HG03039 (cell line): ENCODE data around the gene NOP14.
"Not testable (repeated sequence)": the region's sequence is repeated elsewhere in the genome, so short reads cannot be mapped to it uniquely, and the experiment has no call there.

Source experiments
- ATAC-seq: cut with Tn5 transposase; IDR thresholded peaks from one replicate; pipeline ENCODE4 v1.9.1; 2021; ENCODE audit warnings: mild to moderate bottlenecking, moderate library complexity; ENCODE audit not compliant: unreplicated experiment

NOP14 gene

DNA sequence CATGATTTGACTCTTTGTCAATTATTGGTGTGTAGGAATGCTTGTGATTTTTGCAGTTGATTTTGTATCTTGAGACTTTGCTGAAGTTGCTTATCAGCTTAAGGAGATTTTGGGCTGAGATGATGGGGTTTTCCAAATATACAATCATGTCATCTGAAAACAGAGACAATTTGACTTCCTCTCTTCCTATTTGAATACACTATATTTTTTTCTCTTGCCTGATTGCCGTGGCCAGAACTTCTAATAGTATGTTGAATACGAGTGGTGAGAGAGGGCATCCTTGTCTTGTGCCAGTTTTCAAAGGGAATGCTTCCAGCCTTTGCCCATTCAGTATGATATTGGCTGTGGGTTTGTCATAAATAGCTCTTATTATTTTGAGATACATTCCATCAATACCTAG, 44.9 kb downstream of the NOP14 start:
- ATAC-seq: not testable (repeated sequence)

DNA sequence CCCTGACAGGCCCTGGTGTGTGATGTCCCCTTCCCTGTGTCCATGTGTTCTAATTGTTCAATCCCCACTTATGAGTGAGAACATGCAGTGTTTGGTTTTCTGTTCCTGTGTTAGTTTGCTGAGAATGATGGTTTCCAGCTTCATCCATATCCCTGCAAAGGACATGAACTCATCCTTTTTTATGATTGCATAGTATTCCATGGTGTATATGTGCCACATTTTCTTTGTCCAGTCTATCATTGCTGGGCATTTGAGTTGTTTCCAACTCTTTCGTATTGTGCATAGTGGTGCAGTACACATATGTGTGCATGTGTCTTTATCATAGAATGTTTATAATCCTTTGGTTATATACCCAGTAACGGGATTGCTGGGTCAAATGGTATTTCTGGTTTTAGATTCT, 46.5 kb downstream of the NOP14 start:
- not testable (repeated sequence) for ATAC-seq

DNA sequence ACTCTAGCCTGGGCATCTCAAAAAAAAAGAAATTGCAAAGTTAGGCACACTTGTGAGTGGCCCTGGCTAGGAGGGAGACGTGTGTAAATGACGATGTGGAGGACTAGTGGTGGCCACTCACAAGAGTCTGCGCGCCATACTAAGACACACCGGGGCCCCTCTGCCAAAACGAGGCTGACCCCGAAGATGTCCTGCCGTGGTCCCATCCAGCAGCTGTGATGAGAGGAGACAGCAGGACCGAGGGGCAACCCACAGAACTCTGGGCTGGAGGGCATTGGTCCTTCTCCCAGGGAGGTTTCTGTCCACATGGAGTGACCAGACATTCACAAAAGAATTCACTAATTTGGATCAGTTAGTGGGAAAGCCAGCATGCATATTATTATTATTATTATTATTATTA, 47.4 kb downstream of the NOP14 start:
- no peak for ATAC-seq

DNA sequence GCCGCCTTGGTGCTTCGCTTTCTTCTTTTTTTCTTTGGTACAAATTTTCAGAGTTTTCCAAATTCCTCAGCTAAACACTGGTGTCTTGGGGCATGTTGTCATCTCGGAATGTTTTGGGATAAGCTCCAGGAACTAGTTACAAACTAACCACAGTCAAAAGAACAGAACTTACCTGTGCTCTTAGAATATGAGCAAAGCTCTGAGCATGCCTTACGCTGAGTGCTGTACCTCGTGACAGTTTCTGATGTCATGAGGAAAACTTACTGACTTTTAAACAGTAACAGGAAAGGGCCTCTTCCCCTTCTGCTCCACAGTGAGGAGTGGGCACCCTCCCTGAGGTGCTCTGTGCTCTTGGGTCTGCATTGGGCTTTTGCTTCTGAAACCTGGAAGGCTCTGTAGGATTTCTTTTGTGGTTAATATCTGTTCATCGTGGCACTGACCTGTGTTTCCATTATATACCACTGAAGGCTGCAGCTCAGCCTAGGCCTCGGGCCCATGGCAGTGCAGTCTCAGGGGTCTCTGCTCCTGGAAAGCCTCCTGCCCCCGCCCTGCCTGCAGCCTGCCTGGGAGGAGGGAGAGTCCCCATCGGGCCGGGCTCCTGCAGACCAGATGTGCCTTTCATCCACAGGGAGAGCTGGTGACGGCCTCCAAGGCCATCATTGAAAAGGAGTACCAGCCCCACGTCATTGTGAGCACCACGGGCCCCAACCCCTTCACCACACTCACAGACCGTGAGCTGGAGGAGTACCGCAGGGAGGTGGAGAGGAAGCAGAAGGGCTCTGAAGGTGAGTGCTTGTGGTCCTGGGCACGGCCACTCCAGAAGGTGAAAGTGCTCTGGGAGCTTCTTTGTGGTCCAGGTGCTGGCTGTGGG, 48.7 kb downstream of the NOP14 start:
- ATAC-seq: no peak

DNA sequence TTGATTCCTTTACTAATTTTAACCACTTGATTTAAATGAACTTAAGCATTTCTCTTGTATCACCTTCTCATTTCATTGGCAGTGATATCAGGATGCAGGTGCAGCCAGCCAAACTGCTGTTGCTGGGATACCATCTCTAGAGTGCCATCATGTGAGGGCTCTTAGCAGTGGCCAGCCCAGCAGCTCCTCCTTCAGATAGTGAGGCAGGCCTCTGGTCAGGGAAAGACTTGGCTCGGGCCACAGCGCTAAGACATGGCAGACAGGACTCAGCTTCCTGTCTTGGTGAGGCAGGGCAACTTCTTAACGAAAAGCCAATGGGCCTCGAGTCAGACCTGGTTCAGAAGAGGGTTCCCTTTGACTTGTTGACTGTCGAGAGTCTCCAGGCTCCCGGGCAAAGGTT, 50.0 kb downstream of the NOP14 start:
- ATAC-seq: no peak

GRCh38 chr4:2911868-2912267, 51.3 kb downstream of the NOP14 start:
- no peak for ATAC-seq

- no peak for ATAC-seq
These were observed 52.8 kb downstream of the NOP14 start for GRCh38 chr4:2910409-2910808.

DNA sequence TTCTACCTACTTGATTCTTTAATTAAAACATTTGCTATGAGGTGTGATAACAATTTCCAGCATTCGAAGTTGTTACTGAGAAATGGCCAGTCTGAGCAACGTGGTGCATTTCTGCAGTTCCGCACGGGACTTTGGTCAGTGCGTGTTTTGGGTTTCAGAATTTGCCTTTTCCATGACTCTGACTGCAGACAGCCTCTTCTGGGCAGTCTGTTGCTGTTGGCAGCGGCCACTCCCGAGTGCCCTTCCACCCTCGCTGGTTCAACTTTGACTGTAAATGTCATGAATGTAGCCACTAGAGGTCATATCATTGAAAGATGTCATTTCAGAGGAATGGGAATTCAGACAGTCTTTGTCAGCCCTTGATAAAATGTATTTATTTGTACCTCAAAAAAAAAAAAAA, 53.6 kb downstream of the NOP14 start:
- no peak for ATAC-seq

DNA sequence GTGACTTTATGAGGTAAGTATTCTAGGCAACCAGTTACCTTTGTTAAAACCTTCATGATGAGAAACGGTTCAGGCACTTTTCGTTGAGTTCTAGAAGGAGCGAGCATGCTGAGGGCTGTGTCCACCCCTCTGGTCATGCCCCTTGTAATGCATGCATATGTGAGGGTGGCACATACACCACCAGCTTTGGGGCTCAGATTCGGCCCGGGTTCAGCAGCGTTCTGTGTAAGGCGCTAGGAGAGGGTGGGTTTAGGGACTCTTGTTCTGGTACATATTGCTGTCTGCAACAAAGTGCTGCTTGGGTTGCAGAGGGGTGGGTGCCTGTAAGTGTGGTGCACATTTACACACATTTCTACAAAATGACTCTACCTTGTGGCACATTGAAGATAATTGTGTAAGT, 54.5 kb downstream of the NOP14 start:
- no peak for ATAC-seq

DNA sequence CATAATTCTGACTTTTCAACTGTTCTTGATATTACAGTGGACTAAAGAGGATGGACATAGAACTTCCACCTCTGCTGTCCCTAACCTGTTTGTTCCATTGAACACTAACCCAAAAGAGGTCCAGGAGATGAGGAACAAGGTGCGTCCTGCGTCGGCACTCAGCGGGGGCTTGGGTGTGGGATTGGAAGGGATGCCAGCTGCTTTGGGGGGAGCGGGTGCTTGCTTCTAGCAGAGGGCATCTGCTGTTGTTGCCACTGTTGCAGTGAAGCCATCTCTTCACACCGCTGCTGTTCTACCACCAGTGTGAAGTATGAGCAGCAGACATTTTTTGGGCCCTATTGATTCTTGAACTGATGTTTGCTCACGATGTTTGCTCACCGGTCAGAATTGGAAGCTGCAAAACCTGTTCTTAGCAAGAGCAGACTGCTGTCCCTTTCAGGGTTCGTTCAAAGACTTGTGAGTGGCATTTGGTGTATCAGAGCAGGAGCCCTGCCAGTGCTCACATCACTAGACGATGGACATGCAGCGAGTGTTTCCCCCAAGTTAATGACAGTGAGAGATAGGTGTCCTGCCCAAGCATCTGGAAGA, 55.4 kb downstream of the NOP14 start:
- no peak for ATAC-seq

- ATAC-seq: no peak
These were observed 56.0 kb downstream of the NOP14 start for GRCh38 chr4:2907226-2907625.

- ATAC-seq: no peak
These were observed 57.0 kb downstream of the NOP14 start for GRCh38 chr4:2906218-2906617.

GRCh38 chr4:2905544-2905943, 57.7 kb downstream of the NOP14 start:
- no peak for ATAC-seq

- no peak for ATAC-seq
These were observed 61.1 kb downstream of the NOP14 start for GRCh38 chr4:2902126-2902525.

GRCh38 chr4:2901186-2901585, 62.0 kb downstream of the NOP14 start:
- ATAC-seq: no peak

DNA sequence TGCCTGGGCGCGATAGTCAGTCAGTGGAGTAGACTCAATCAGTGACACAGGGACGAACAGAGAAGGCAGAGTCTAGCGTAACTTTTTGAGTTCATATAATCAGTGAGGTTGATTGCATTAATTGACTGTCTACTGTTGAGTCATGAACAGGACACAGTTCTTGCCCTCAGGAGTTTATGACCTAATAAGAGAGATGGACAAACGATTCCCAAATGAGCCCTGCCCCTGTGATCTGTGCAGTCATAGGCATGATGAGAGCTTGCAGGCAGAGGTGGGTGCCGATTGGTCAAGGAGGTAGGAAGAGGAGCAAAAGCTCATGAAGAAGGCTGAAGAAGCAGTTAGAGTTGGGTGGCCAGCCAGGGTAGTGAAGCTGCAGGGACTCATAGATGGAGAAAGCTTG, 62.5 kb downstream of the NOP14 start:
- ATAC-seq: no peak

- no peak for ATAC-seq
These were observed 65.2 kb downstream of the NOP14 start for GRCh38 chr4:2898001-2898400.

- ATAC-seq: no peak
These were observed 69.4 kb downstream of the NOP14 start for GRCh38 chr4:2893772-2894171.

GRCh38 chr4:2891294-2891693, 71.9 kb downstream of the NOP14 start:
- no peak for ATAC-seq

DNA sequence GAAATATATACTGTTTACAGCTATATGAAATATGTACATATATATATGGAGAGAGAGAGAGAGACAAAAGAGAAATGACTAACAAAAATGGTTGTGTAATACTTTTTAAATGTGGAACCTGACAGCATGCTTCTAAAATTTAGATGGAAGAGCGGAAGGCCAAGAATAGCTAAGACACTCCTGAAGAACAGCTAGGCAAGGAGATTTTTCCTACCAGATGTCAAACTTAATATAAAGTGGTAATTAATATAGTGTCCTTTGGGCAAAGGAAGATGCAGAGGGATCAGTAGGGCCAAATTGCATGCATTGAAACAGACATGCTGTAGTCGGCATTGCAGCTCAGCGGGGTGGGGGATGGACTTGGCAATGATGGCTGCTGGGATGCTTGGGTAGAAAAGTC, 74.3 kb downstream of the NOP14 start:
- ATAC-seq: no peak
